GM12891 (cell line): ENCODE measurements around the gene WDR45B.

ENCODE experiments used
- POLR2A ChIP-seq: IDR thresholded peaks from 2 replicates; pipeline ENCODE4 v1.6.1; 2011; ENCODE audit warnings: low read depth, low read length, control low read depth
- POLR2AphosphoS5 ChIP-seq: IDR thresholded peaks from 2 replicates; pipeline ENCODE4 v1.6.1; 2011; ENCODE audit warnings: low read depth, low read length, control low read depth
- SPI1 ChIP-seq: IDR thresholded peaks from 2 replicates; pipeline ENCODE4 v1.6.1; 2011; ENCODE audit warnings: low read depth, low read length, control low read depth
- TAF1 ChIP-seq: IDR thresholded peaks from 2 replicates; pipeline ENCODE4 v1.6.1; 2011; ENCODE audit warnings: low read depth, low read length, control low read depth

DNA sequence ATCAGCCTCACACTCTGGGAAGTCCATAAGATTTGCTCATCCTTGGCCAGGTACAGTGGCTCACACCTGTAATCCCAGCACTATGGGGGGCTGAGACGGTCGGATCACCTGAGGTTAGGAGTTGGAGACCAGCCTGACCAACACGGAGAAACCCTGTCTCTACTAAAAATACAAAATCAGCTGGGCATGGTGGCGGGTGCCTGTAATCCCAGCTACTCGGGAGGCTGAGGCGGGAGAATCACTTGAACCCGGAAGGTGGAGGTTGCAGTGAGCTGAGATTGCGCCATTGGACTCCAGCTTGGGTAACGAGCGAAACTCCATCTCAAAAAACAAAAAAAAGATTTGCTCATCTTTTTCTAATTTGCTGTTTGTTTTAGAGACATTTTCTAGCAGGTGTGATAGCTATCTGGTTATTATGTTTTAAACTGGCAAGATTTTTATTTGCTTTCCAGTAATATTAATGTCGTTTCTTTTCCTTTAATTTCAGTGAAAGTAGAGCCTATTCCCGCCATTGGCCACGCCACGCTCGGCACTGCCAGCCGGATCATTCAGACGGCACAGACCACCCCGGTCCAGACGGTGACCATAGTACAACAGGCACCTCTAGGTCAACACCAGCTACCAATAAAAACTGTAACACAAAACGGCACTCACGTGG is 61.5 kb downstream of the WDR45B start:
- TF ChIP-seq POLR2A (no peak), POLR2AphosphoS5 (no peak), TAF1 (no peak), SPI1 (no peak)
